Neuronal stem cell (in vitro differentiated cells): Measurements from ENCODE around the gene GALNT15.
A peak's percentile ranks its signal among the peaks of the same experiment; 100 is the strongest.

Source experiments
- DNase-seq: peaks from one replicate; pipeline ENCODE4 v3.0.0-alpha.2; 2013; ENCODE audit warnings: low spot score
- H2AFZ ChIP-seq: one replicate; pipeline ENCODE4 v1.6.1; 2013; ENCODE audit warnings: mild to moderate bottlenecking, low read length, inconsistent platforms
- H2AK5ac ChIP-seq: 2 replicates; pipeline ENCODE4 v1.6.1; 2013; ENCODE audit warnings: low read depth, mild to moderate bottlenecking, inconsistent platforms, low read length, moderate library complexity, mixed read lengths
- H2BK120ac ChIP-seq: 2 replicates; pipeline ENCODE4 v1.6.1; 2013; ENCODE audit warnings: low read depth, mild to moderate bottlenecking, inconsistent platforms, low read length, moderate library complexity, mixed read lengths
- H2BK12ac ChIP-seq: one replicate; pipeline ENCODE4 v1.6.1; 2013; ENCODE audit warnings: low read length, inconsistent platforms
- H2BK15ac ChIP-seq: 2 replicates; pipeline ENCODE4 v1.6.1; 2013; ENCODE audit warnings: mild to moderate bottlenecking, low read length, inconsistent platforms, mixed read lengths
- H2BK5ac ChIP-seq: one replicate; pipeline ENCODE4 v1.6.1; 2013; ENCODE audit warnings: inconsistent platforms, mild to moderate bottlenecking, low read length, moderate library complexity
- H3K14ac ChIP-seq: one replicate; pipeline ENCODE4 v1.6.1; 2013; ENCODE audit warnings: low read length, inconsistent platforms
- H3K18ac ChIP-seq: 2 replicates; pipeline ENCODE4 v1.6.1; 2013; ENCODE audit warnings: low read length, inconsistent platforms
- H3K23ac ChIP-seq: 2 replicates; pipeline ENCODE4 v1.6.1; 2013; ENCODE audit warnings: low read depth, mild to moderate bottlenecking, mixed read lengths, low read length, inconsistent platforms; ENCODE audit not compliant: poor library complexity
- H3K27ac ChIP-seq: replicated peaks from 3 replicates; pipeline ENCODE4 v1.5.1; 2013; ENCODE audit warnings: low read length, inconsistent platforms
- H3K27me3 ChIP-seq, 3 experiments: 2 replicates each; pipeline ENCODE4 v1.6.1; 2013; ENCODE audit warnings: low read length in 3 of 3, mild to moderate bottlenecking in 2 of 3, inconsistent platforms in 1 of 3, low read depth in 1 of 3, mixed read lengths in 1 of 3, moderate library complexity in 1 of 3; ENCODE audit not compliant: control insufficient read depth in 3 of 3, insufficient read depth in 3 of 3
- H3K36me3 ChIP-seq, 2 donors: replicated peaks in 1 of 2; 2 replicates each; pipeline ENCODE4 v1.6.1; 2013; ENCODE audit warnings: low read length in 2 of 2; ENCODE audit not compliant: control insufficient read depth in 2 of 2, insufficient read depth in 2 of 2
- H3K4ac ChIP-seq: 2 replicates; pipeline ENCODE4 v1.6.1; 2013; ENCODE audit warnings: inconsistent platforms, mild to moderate bottlenecking, low read length, moderate library complexity
- H3K4me1 ChIP-seq, 2 donors: 1 replicate in 1 of 2; 2 replicates in 1 of 2; pipeline ENCODE4 v1.6.1; 2013; ENCODE audit warnings: low read length in 2 of 2, low read depth in 1 of 2; ENCODE audit not compliant: control insufficient read depth in 2 of 2, insufficient read depth in 1 of 2
- H3K4me2 ChIP-seq: one replicate; pipeline ENCODE4 v1.6.1; 2013; ENCODE audit warnings: mild to moderate bottlenecking, low read length, inconsistent platforms; ENCODE audit not compliant: insufficient read depth, poor library complexity, severe bottlenecking
- H3K4me3 ChIP-seq, 2 donors: 2 replicates each; pipeline ENCODE4 v1.5.1; 2013; ENCODE audit warnings: low read length in 2 of 2, mild to moderate bottlenecking in 2 of 2, inconsistent platforms in 1 of 2, moderate library complexity in 1 of 2
- H3K79me1 ChIP-seq: one replicate; pipeline ENCODE4 v1.6.1; 2013; ENCODE audit warnings: low read depth, mild to moderate bottlenecking, inconsistent platforms, low read length, moderate library complexity
- H3K9ac ChIP-seq: one replicate; pipeline ENCODE4 v1.6.1; 2013; ENCODE audit warnings: mild to moderate bottlenecking, low read depth, low read length, inconsistent platforms; ENCODE audit not compliant: poor library complexity
- H3K9me3 ChIP-seq, 2 donors: replicated peaks in 1 of 2; 2 replicates each; pipeline versions ENCODE3 to v1.6.1; 2013; ENCODE audit warnings: low read length in 2 of 2, mild to moderate bottlenecking in 2 of 2, inconsistent platforms in 1 of 2, low read depth in 1 of 2, mixed read lengths in 1 of 2, moderate library complexity in 1 of 2; ENCODE audit not compliant: control insufficient read depth in 2 of 2, insufficient read depth in 1 of 2
- H4K8ac ChIP-seq: one replicate; pipeline ENCODE4 v1.6.1; 2013; ENCODE audit warnings: low read depth, mild to moderate bottlenecking, inconsistent platforms, low read length, moderate library complexity
- H4K91ac ChIP-seq: one replicate; pipeline ENCODE4 v1.6.1; 2013; ENCODE audit warnings: low read length, low read depth, mild to moderate bottlenecking, inconsistent platforms; ENCODE audit not compliant: poor library complexity
- WGBS, 2 donors: extraction: QIAGEN DNeasy Blood & Tissue Kit; methylation state at CpG; one replicate each; pipeline ENCODE4 v1.1.7; 2013; ENCODE audit warnings: missing lambda C conversion rate in 2 of 2, mixed read lengths in 1 of 2; ENCODE audit not compliant: insufficient read length in 2 of 2, insufficient replicate concordance in 1 of 2; ENCODE audit errors: extremely low coverage in 2 of 2; 5-methylcytosine and 5-hydroxymethylcytosine counted together

GALNT15 gene

GRCh38 chr3:16211176-16211904 lies 36.9 kb downstream of the GALNT15 start:
- H2AFZ ChIP-seq = no peak overlapping the region
- H2BK120ac ChIP-seq = no peak overlapping the region
- H3K4me2 ChIP-seq = no peak overlapping the region
- H3K14ac ChIP-seq = no peak overlapping the region
- H3K27me3 ChIP-seq = peaks cover 0 to 2% (median 0%) of the 10 kb centered on the region in 3 experiments
- H4K91ac ChIP-seq = no peak overlapping the region
- H3K4me3 ChIP-seq = no peak overlapping the region
- no peak overlapping the region for H3K18ac ChIP-seq
- H2BK5ac ChIP-seq = no peak overlapping the region
- no peak overlapping the region for H4K8ac ChIP-seq
- H2BK15ac ChIP-seq = no peak overlapping the region
- H3K4ac ChIP-seq = no peak overlapping the region
- H3K36me3 ChIP-seq = no peaks in the 10 kb centered on the region
- no peak overlapping the region for H3K23ac ChIP-seq
- H2BK12ac ChIP-seq = no peak overlapping the region
- DNase-seq = no peak
- no peak overlapping the region for H3K9ac ChIP-seq
- no peaks in the 10 kb centered on the region for H3K79me1 ChIP-seq
- no peak overlapping the region for H2AK5ac ChIP-seq
- H3K4me1 ChIP-seq = no peaks in the 10 kb centered on the region
- WGBS, 2 donors = no CpG with 5 or more reads among the region's 9 CpGs
- H3K27ac ChIP-seq = no peak overlapping the region
- no peaks in the 10 kb centered on the region for H3K9me3 ChIP-seq

- no peak for DNase-seq
- Histone ChIP-seq H3K4me1 (no peaks in the 10 kb centered on the region), H2AK5ac (no peak overlapping the region), H3K27ac (no peak overlapping the region), H2BK120ac (no peak overlapping the region), H2BK12ac (no peak overlapping the region), H3K9ac (no peak overlapping the region), H3K79me1 (no peaks in the 10 kb centered on the region), H4K8ac (no peak overlapping the region), H3K18ac (no peak overlapping the region), H3K9me3 (no peaks in the 10 kb centered on the region), H2BK5ac (no peak overlapping the region), H2BK15ac (no peak overlapping the region), H3K4me2 (no peak overlapping the region), H3K14ac (no peak overlapping the region), H3K4ac (no peak overlapping the region), H3K27me3 (peaks cover 0 to 2% (median 0%) of the 10 kb centered on the region in 3 experiments), H3K23ac (no peak overlapping the region), H4K91ac (no peak overlapping the region), H3K36me3 (no peaks in the 10 kb centered on the region), H3K4me3 (no peak overlapping the region), H2AFZ (no peak overlapping the region)
- no CpG with 5 or more reads among the region's 4 CpGs for WGBS, 2 donors
Observed at GRCh38 chr3:16214366-16214765, 39.9 kb downstream of the GALNT15 start.

GRCh38 chr3:16216373-16216935 lies 42.0 kb downstream of the GALNT15 start:
- H3K4me2 ChIP-seq = no peak overlapping the region
- H2BK12ac ChIP-seq = no peak overlapping the region
- peaks cover 0 to 6% (median 0%) of the 10 kb centered on the region in 3 experiments for H3K27me3 ChIP-seq
- H3K36me3 ChIP-seq = no peaks in the 10 kb centered on the region
- peak overlapping the region in 1 of 2 donors; percentile 33 for H3K4me3 ChIP-seq
- H3K14ac ChIP-seq = no peak overlapping the region
- no peak overlapping the region for H2BK5ac ChIP-seq
- H2BK120ac ChIP-seq = no peak overlapping the region
- H4K8ac ChIP-seq = no peak overlapping the region
- no CpG with 5 or more reads among the region's 17 CpGs for WGBS, 2 donors
- no peak overlapping the region for H3K18ac ChIP-seq
- H3K4ac ChIP-seq = no peak overlapping the region
- no peak overlapping the region for H2AK5ac ChIP-seq
- H3K9ac ChIP-seq = no peak overlapping the region
- H3K23ac ChIP-seq = no peak overlapping the region
- no peak overlapping the region for H3K27ac ChIP-seq
- no peak overlapping the region for H2BK15ac ChIP-seq
- no peak overlapping the region for H2AFZ ChIP-seq
- H4K91ac ChIP-seq = no peak overlapping the region
- DNase-seq = no peak
- H3K4me1 ChIP-seq = no peaks in the 10 kb centered on the region
- no peaks in the 10 kb centered on the region for H3K79me1 ChIP-seq
- no peaks in the 10 kb centered on the region for H3K9me3 ChIP-seq

- no CpG with 5 or more reads among the region's 3 CpGs for WGBS, 2 donors
- Histone ChIP-seq H2BK120ac (no peak overlapping the region), H2AFZ (no peak overlapping the region), H4K8ac (no peak overlapping the region), H3K14ac (no peak overlapping the region), H4K91ac (no peak overlapping the region), H3K18ac (no peak overlapping the region), H3K9ac (no peak overlapping the region), H3K4me2 (no peak overlapping the region), H3K4me1 (no peaks in the 10 kb centered on the region), H2AK5ac (no peak overlapping the region), H3K36me3 (no peaks in the 10 kb centered on the region), H3K27me3 (peaks cover 0 to 3% (median 0%) of the 10 kb centered on the region in 3 experiments), H3K27ac (no peak overlapping the region), H3K4me3 (no peak overlapping the region), H3K9me3 (no peaks in the 10 kb centered on the region), H3K23ac (no peak overlapping the region), H2BK12ac (peak overlapping the region; percentile 26), H3K4ac (no peak overlapping the region), H3K79me1 (no peaks in the 10 kb centered on the region), H2BK15ac (no peak overlapping the region), H2BK5ac (no peak overlapping the region)
- DNase-seq = no peak
Observed at GRCh38 chr3:16219777-16220176, 45.3 kb downstream of the GALNT15 start.
